GM18526 (cell line): Measurements from ENCODE around the gene TXNL4A.

Experiments used
- POLR2A ChIP-seq: IDR thresholded peaks from 3 replicates; pipeline ENCODE4 v1.6.1; 2011; ENCODE audit not compliant: insufficient read length; ENCODE audit errors: extremely low read depth

Gene TXNL4A

DNA sequence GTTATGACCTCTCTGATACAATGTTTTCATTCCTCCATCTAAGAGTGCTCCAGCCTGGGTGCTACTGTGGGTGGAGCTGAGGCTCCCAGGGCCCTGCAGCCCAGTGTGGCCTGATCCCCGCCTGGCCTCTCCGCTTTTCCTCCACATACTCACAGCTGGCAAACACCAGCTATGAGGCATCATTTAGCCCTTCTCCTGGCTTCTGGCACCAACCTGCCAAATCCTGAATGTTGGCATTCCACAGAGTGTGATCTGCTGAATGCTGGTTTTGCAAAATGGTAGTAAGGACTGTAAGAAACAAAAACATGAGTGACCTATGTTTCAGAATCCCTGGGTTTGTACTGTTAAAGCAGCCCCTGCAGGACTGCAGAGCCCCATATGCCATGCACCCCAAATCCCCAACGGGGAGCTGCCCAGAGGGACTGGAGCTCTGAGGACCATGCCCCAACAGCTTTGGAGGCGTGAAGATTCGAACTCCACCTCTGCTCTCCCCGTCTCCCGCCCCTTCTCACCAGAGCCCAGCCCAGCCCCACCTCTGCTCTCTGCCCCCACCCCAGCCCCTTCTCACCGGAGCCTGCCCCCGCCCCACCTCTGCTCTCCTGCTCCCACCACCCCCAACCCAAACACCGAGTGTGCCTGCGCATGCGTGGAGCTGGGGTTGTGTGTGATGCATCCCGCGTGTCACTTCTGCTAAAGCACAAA, 41.2 kb downstream of the TXNL4A start:
- TF ChIP-seq POLR2A = no peak

DNA sequence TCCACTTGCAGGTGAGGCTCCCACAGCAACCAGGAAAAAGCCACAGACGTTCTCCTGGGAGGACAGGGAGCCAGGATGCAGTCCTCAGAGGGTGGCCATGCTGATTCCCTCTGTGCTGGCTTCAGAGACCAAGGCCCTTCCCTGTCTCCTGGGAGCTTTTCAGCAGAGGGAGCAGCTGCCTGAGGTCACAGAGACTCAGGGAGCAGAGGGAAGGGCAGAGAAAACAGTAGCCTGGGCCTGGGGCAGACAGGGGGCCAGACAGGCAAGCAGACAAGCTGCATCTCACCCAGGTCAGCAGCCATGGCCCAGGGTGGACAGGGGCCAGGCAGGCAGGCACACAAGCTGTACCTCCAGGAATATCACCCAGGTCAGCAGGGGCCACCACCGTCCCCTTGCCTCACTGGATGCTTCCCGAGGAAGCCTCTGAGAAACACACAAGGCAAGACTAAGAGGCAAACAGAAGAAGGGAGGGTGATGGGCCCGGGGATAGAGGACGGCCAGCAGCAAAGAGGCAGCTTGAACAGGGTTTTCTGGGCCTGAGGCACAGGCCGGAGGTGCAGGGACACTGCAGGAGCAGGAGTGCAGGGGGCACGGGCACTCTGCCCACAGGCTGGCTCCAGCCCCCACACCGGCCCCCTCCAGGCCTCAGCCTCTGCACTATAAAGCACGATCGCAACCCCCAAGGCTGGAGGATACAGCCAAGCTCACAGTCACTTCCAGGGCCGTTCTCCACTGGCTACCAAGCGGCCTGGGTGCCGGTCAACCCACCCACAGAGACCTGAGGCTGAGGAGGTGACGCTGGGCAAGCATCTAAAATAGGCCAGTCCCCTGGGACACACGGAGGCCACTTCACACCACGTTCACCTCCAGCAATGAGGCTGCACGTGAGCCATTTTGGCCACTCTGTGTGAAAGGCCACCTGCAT, 43.0 kb downstream of the TXNL4A start:
- no peak for TF ChIP-seq POLR2A

DNA sequence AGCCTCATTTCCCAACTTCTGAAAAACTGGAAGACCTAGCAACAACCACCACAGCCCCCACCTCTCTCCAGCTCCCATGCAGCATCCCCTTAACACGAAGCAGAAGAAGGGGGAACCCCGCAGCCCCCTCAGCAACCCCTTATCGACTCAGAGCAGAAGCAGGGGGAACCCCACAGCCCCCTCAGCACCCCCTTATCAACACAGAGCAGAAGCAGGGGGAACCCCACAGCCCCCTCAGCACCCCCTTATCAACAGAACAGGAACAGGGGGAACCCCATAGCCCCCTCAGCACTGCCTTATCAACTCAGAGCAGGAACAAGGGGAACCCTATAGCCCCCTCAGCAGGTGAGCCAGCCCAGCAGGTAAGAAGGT, 43.6 kb downstream of the TXNL4A start:
- TF ChIP-seq POLR2A = no peak

DNA sequence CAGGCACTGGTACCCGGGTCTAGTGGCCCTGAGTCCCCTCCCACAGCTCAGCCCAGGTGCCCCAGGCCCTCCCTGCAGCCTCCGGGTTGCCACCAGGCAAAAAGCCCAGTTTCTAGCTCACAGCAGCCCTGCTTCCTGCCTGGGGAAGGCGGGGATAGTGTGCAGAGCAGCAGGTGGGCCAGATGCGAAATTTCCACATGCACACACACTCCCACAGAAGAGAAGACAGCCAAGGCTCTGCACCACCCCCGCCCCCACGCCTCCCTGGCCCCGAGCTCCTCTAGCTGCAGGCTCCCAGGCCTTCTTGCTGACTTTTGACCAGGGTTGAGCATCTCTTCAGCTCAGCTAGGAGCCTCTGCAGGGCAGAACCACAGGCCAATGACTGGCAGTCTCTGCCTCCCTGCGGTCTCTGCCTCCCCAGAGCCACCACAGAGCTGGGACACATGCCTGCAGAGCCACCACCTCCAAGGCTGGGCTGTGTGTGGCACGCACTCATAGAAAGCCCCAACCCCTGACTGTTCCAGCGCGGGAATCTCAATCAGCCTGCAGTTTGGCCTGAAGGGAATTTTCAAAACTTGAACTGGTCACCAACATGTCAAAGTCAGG, 44.1 kb downstream of the TXNL4A start:
- no peak for TF ChIP-seq POLR2A

DNA sequence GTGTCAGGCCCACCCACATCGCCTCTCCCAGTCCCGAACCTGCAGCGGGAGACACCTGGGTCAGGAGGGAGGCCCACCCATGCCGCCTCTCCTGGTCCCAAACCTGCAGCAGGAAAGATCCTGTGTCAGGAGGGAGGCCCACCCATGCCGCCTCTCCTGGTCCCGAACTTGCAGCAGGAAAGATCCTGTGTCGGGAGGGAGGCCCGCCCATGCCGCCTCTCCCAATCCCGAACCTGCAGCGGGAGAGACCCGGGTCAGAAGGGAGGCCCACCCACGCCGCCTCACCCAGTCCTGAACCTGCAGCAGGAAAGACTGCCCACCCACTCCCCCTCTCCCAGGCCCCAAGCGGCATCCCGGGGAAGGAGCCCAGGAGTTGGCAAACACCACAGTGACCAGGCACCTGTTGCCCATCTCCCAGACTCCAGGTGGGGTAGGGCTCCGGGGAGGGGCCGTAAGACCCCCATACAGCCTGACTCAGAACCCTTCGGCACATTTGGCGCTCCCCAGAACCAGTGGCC, 44.7 kb downstream of the TXNL4A start:
- no peak for TF ChIP-seq POLR2A

DNA sequence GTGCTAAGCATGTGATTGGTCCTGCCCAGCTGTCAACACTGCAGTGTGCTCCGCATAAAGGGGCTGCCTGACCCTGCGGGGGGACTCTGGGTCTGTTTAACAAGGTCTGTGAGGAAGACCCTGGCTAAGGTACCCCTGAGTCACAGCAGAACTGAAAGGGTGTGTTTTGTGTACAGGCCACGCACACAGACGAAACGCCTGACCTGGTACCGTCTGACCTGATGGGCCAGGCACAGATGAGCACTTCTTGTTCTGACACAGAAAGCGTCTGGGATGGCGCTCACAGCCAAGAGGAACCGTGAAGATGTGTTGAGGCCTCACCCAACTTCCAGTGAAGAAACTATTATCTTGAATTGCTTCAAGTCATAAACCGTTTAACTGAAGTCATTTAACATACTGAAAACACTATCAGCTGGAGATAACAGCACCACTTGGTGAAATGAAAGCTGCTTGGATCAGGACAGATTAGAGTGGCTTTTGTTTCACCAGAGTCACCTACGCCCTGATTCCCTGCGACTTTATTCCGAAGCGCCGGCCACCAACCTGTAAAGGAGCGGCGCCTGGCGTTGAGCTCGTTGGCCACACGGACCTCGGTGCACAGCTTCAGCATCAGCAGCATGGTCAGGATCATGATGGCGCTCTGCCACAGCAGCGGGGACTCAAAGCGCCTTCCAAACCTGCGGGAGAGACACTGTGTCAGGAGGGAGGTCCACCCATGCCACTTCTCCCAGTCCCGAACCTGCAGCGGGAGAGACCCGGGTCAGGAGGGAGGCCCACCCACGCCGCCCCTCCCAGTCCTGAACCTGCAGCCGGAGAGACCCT, 45.4 kb downstream of the TXNL4A start:
- no peak for TF ChIP-seq POLR2A

DNA sequence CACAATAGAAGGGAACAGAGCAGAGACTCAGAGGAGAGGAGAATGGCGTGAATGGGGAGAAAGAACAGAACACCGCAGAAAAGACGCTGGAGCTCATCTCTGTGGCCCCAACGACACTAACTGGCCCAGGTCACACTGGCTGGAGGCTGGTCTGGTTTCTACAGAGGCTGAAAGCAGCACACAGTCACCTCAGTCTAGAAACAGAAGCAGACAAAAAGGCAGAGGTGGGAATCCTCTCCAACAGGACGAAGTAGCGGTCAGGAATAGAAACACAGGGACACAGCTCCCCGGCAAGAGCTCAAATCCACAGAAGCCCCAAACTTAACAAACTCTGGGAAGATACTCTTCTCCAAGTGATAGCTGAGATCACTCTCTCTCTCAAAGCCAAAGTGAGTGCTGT, 46.2 kb downstream of the TXNL4A start:
- TF ChIP-seq POLR2A = no peak

DNA sequence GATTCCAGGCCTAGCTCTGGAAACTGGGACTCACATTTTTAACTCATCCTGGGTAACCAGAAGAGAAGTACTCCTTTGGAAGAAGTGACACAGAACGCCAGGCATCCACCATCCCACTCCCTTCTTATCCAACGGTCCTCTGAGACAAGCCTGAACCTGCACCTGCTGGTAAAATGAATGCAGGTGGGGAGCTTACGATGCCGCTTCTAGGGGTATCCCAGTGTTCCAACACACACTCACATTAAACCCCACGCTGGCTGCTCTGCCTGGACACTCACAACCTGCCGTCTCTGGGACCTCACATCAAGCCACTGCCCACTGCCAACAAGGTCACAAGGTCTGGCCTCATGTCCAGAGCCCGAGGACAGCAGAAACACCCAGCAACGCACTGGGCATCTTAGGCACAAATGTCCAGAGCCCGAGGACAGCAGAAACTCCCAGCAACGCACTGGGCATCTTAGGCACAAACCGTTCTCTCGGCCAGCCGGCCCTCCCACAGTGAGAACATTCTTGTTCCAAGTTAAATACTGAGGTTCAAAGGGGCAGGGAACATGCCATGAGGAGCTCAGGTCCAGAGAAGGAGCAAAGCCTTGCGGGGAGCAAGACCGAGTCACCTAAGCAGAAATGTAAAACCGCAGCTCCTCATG, 46.8 kb downstream of the TXNL4A start:
- no peak for TF ChIP-seq POLR2A

DNA sequence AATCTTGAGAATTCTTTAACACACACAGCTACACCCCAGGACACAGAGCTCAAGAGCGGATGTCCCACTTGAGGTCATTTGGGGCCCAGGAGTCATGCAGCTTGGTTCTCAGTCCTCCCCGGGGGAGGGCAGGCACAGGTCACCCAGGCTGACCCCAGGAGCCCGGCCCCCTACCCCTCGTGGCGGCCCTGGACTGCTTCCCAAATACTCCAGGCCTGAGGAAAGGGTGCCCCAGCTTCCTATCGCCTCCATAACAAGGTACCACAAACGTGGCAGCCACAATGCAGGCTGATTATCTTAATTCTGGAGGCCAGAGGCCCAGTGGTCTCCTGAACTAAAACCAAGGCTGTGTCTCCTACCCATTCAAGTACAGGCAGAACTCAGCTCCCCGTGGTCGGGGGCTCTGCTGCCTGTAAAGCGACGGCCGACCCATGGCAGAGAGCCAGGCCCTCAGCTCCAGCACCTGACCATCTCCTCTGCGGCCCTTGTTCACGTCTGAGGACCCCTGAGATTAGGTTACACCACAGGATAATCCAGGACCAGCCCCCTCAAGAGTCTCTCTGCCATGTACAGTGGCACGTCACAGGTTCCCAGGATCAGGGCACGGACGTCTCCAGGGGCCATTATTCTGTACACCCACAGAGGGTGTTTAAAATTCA, 47.4 kb downstream of the TXNL4A start:
- TF ChIP-seq POLR2A = no peak

DNA sequence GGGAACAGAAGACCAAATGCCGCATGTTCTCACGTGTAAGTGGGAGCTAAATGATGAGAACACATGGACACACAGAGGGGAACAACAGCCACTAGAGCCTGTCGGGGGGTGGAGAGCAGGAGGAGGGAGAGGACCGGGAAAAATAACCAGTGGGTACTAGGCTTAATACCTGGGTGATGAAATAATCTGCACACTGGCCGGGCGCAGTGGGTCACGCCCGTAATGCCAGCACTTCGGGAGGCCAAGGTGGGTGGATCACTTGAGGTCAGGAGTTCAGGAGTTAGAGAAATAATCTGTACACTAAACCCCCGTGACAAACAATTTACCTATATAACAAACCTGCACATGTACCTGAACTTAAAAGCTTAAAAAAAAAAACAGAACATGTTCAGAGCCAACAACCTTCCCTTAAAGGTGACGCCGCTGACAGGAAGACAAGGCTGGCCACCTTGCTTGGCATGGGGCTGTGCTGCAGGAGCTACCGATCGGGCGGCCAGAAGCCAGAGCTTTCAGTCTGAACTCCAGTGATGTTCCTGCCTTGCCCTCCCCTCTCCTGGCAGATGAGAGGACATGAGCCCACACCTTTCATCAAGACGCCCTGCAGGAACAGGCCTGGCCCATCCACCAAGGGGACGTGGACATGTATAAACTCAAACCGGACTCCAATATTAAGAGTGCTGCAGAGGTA, 48.1 kb downstream of the TXNL4A start:
- TF ChIP-seq POLR2A = no peak

DNA sequence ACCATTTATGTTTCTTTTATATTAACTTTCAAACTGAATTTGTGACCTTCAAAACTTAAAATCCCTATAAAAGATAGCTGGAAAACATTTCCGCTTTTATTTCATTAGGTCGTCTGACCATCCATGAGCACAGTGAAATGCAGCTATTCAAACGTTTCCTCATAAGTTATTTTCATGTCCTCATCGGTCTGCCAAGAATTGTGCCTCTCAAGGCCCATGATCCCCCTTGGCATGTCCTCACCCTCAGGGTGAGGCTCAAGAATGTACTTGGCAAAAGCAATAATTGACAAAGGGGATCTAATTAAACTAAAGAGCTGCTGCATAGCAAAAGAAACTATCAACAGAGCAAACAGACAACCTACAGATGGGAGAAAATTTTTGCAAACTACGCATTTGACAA, 49.3 kb downstream of the TXNL4A start:
- TF ChIP-seq POLR2A = no peak

DNA sequence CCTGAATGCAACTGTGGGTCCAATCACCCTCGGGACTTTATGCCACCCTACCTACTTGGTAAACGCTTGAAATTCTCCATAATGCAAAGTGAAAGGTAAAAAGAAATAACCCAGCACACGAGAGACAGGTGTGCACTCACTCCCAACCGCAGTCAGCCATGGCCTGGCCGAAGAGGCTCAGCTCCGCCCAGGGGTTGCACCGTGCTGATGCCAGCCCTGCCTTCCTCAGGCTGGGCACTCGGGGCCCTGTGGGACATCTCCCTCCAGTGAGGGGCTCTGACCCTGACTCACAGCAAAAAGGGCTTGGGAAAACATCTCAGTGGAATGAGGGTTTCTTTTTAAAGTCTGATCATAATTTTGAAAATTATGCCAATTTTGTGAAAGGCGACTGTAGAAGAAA, 50.2 kb downstream of the TXNL4A start:
- TF ChIP-seq POLR2A = no peak

DNA sequence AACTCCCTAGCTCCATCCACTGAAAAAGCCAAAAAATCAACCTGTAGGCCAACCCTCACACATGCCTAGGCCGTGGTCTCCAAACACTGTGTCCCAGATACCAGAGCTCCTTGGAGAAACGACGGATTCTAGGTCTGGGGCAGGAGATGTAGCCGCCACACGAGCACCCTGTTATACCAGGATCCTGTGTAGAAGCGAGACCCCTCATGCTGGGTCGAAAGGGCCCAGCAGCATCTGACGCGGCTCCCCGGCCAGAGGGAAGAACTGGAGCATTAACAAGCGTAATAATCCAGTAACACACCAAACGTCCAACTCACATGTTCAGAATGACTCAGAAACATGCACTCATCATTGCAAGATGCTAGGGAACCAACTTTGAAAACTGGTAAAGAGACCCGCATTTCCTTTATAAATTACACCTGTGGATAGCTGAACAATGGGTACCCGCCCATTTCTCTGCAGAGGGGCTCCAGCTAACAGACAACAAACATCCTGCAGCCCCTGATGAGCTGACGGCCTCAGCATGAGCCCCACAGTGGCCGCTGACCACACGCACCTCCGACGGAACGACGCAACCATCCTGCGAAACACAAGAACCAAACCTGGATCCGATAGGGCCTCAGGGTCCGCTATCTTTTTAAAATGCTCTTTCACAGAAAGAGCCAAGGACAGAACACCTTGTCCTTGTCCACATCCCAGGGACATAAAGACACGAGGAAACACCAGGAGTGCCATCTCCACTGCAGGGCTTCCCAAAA, 51.1 kb downstream of the TXNL4A start:
- no peak for TF ChIP-seq POLR2A
